Loucy (cell line): Measurements from ENCODE around the gene RNF215.

Experiments used
- EZH2phosphoT487 ChIP-seq: fragments of 200-600 bp; IDR thresholded peaks from 2 replicates; pipeline ENCODE4 v1.6.1; 2018; ENCODE audit warnings: antibody characterized with exemption, mild to moderate bottlenecking, moderate library complexity, borderline replicate concordance
- TF ChIP-seq, protein P1 (sequence below): fragments of 200-600 bp; sonication (generic); conservative IDR thresholded peaks from 2 replicates; pipeline ENCODE4 v1.5.1; 2014; ENCODE audit warnings: mild to moderate bottlenecking, antibody characterized with exemption, low read length

DNA sequence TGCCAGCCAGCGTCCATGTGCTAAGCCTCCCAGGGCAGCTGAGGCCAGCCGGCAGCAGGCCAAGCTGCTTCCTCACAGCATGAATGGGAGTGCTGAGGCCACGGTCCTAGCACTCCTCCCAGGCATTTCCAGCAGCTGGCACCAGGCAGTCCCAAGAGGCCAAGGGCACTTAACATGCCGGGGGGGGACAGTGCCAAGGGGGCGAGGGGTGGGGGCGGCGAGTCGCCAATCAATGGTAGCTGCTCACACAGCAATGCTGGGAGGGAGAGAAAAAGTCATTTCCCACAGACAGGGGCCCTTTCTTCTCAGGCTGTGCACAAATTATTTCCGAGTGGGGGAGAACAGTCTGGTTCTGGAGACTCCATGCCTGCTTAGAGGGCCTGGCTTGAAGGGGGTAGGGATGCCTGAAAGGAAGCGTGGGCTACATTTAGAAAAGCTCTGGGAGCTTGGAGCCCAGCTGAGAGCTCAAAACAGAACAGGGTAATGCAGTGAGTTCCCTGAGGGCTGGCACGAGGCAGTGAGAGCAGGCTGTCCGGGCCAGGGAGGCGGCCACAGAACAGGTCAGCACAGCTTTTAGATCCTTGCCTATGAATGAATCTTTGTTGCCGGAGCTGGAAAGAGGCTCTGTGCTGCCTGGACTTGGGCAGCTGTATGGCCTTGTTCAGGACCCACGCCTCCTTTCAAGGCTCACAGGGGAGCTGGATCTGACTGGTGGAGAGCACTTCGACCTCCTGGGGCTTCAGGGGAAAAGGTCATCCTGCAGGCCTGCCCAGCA is 46.1 kb downstream of the RNF215 start:
- TF ChIP-seq, protein P1, sequence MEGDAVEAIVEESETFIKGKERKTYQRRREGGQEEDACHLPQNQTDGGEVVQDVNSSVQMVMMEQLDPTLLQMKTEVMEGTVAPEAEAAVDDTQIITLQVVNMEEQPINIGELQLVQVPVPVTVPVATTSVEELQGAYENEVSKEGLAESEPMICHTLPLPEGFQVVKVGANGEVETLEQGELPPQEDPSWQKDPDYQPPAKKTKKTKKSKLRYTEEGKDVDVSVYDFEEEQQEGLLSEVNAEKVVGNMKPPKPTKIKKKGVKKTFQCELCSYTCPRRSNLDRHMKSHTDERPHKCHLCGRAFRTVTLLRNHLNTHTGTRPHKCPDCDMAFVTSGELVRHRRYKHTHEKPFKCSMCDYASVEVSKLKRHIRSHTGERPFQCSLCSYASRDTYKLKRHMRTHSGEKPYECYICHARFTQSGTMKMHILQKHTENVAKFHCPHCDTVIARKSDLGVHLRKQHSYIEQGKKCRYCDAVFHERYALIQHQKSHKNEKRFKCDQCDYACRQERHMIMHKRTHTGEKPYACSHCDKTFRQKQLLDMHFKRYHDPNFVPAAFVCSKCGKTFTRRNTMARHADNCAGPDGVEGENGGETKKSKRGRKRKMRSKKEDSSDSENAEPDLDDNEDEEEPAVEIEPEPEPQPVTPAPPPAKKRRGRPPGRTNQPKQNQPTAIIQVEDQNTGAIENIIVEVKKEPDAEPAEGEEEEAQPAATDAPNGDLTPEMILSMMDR, result no peak
- TF ChIP-seq EZH2phosphoT487, result no peak
